ENCODE results near the gene ATG3.

DNA sequence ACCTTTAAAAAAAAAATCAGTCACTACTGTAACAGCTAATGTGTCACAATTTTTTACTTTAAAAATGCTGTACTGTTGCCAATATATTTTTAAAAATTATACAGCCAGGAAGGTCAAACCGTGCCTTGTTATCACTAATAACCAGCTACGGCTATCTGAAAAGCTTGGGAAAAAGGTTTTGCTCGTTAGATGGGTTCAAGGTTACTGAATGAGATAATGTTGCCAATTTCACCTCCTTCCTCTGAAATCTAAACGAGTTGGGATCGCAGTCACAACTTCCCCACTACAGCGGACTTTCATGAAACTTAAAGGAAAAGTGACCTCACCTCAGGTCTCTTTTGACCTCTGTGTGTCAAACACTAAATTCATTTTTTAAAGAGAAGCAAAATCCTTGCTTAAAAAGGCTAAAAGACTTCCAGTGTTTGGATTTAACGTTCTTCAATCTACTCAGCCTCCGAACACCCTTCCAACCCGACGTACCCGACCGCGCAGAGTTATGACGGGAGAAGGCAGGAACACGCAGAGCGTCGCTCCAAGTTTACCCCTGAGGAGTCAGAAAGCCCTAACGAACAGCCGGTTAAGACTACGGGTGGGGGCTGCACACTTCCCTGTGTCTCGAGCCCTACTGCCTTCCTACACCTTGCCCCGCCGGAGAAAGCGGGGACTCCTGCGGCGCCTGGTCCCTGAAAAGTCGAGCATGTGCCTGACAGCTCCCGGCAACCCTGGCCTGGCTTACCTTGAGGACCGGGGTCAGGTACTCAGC lies 860 bp downstream of the ATG3 start:
- TF ChIP-seq, protein P1, sequence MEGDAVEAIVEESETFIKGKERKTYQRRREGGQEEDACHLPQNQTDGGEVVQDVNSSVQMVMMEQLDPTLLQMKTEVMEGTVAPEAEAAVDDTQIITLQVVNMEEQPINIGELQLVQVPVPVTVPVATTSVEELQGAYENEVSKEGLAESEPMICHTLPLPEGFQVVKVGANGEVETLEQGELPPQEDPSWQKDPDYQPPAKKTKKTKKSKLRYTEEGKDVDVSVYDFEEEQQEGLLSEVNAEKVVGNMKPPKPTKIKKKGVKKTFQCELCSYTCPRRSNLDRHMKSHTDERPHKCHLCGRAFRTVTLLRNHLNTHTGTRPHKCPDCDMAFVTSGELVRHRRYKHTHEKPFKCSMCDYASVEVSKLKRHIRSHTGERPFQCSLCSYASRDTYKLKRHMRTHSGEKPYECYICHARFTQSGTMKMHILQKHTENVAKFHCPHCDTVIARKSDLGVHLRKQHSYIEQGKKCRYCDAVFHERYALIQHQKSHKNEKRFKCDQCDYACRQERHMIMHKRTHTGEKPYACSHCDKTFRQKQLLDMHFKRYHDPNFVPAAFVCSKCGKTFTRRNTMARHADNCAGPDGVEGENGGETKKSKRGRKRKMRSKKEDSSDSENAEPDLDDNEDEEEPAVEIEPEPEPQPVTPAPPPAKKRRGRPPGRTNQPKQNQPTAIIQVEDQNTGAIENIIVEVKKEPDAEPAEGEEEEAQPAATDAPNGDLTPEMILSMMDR (IDR thresholded peaks at IDR 0.05), result no peak
- TF ChIP-seq POLR2AphosphoS5 (IDR thresholded peaks at IDR 0.05) (no peak), POLR2A (IDR thresholded peaks at IDR 0.05) (no peak)

Measured in prostate gland (tissue), 2 donors.